Liver (tissue), 9 donors: ENCODE results near the gene COX6B1. TPM values are rescaled to one million over a fixed set of nuclear protein-coding genes. Genes with fewer than 3 reads are reported as not detected.
"Not testable (repeated sequence)": the region's sequence is repeated elsewhere in the genome, so short reads cannot be mapped to it uniquely, and the experiment has no call there.

Experiments used
- DNase-seq: peaks from one replicate; pipeline ENCODE4 v3.0.0-alpha.2; 2017; ENCODE audit warnings: low spot score
- H3K27ac ChIP-seq, 2 donors: one replicate each; pipeline ENCODE4 v1.7.0; 2013; ENCODE audit warnings: inconsistent platforms in 2 of 2, low read length in 2 of 2, control low read depth in 1 of 2, low read depth in 1 of 2, mild to moderate bottlenecking in 1 of 2
- H3K27me3 ChIP-seq, 4 donors: one replicate each; pipeline versions ENCODE4 v1.6.1 to v1.7.0; 2013; ENCODE audit warnings: low read length in 3 of 4, inconsistent platforms in 1 of 4, mild to moderate bottlenecking in 1 of 4, moderate library complexity in 1 of 4; ENCODE audit not compliant: control insufficient read depth in 4 of 4, insufficient read depth in 4 of 4
- H3K36me3 ChIP-seq, 4 donors: one replicate each; pipeline versions ENCODE4 v1.6.1 to v1.7.0; 2013; ENCODE audit warnings: low read length in 3 of 4, mild to moderate bottlenecking in 3 of 4, low read depth in 1 of 4, moderate library complexity in 1 of 4; ENCODE audit not compliant: control insufficient read depth in 4 of 4, insufficient read depth in 3 of 4
- H3K4me1 ChIP-seq, 4 donors: one replicate each; pipeline versions ENCODE4 v1.6.1 to v1.7.0; 2013; ENCODE audit warnings: low read length in 3 of 4, mild to moderate bottlenecking in 3 of 4, moderate library complexity in 1 of 4; ENCODE audit not compliant: control insufficient read depth in 4 of 4, insufficient read depth in 4 of 4
- H3K4me3 ChIP-seq, 3 donors: one replicate each; pipeline versions ENCODE4 v1.6.1 to v1.7.0; 2013; ENCODE audit warnings: low read length in 3 of 3, control low read depth in 1 of 3, low read depth in 1 of 3, mild to moderate bottlenecking in 1 of 3
- H3K9ac ChIP-seq, 2 donors: one replicate each; pipeline ENCODE4 v1.7.0; 2013; ENCODE audit warnings: low read length in 2 of 2, mild to moderate bottlenecking in 2 of 2, moderate library complexity in 2 of 2, control low read depth in 1 of 2, low read depth in 1 of 2
- H3K9me3 ChIP-seq, 4 donors: one replicate each; pipeline versions ENCODE4 v1.6.1 to v1.7.0; 2013; ENCODE audit warnings: low read length in 3 of 4; ENCODE audit not compliant: control insufficient read depth in 4 of 4
- ATF3 ChIP-seq: IDR thresholded peaks from 2 replicates; pipeline ENCODE4 v1.6.1; 2016; ENCODE audit warnings: antibody characterized with exemption
- EGR1 ChIP-seq, 2 donors: IDR thresholded peaks; 2 replicates each; pipeline ENCODE4 v1.6.1; 2016 to 2018; ENCODE audit warnings: antibody characterized with exemption in 2 of 2, low read depth in 2 of 2
- FOXA1 ChIP-seq: IDR thresholded peaks from 2 replicates; pipeline ENCODE4 v1.6.1; 2016; ENCODE audit warnings: antibody characterized with exemption
- FOXA2 ChIP-seq: IDR thresholded peaks from 2 replicates; pipeline ENCODE4 v1.6.1; 2016; ENCODE audit warnings: antibody characterized with exemption
- GABPA ChIP-seq, 2 donors: IDR thresholded peaks in 1 of 2; conservative IDR thresholded peaks in 1 of 2; 2 replicates each; pipeline ENCODE4 v1.6.1; 2016; ENCODE audit warnings: antibody characterized with exemption in 2 of 2, mild to moderate bottlenecking in 1 of 2, moderate library complexity in 1 of 2
- HNF4A ChIP-seq, 2 donors: conservative IDR thresholded peaks; 2 replicates each; pipeline ENCODE4 v1.6.1; 2016; ENCODE audit warnings: antibody characterized with exemption in 2 of 2, mild to moderate bottlenecking in 2 of 2
- HNF4G ChIP-seq: IDR thresholded peaks from 2 replicates; pipeline ENCODE4 v1.6.1; 2016; ENCODE audit warnings: antibody characterized with exemption
- JUND ChIP-seq, 2 donors: IDR thresholded peaks; 2 replicates each; pipeline ENCODE4 v1.6.1; 2016; ENCODE audit warnings: antibody characterized with exemption in 2 of 2
- NR2F2 ChIP-seq: IDR thresholded peaks from 2 replicates; pipeline ENCODE4 v1.6.1; 2016; ENCODE audit warnings: antibody characterized with exemption
- RAD21 ChIP-seq, 2 donors: IDR thresholded peaks; 2 replicates each; pipeline ENCODE4 v1.6.1; 2016; ENCODE audit warnings: antibody characterized with exemption in 2 of 2, mild to moderate bottlenecking in 2 of 2
- SP1 ChIP-seq: IDR thresholded peaks from 2 replicates; pipeline ENCODE4 v1.6.1; 2018; ENCODE audit warnings: antibody characterized with exemption, mild to moderate bottlenecking
- TAF1 ChIP-seq: conservative IDR thresholded peaks from 2 replicates; pipeline ENCODE4 v1.6.1; 2016; ENCODE audit warnings: antibody characterized with exemption, mild to moderate bottlenecking
- YY1 ChIP-seq: IDR thresholded peaks from 2 replicates; pipeline ENCODE4 v1.6.1; 2016; ENCODE audit warnings: antibody characterized with exemption, mild to moderate bottlenecking
- ZBTB33 ChIP-seq: IDR thresholded peaks from 2 replicates; pipeline ENCODE4 v1.6.1; 2016; ENCODE audit warnings: antibody characterized with exemption
- WGBS: extraction: QIAGEN DNeasy Blood & Tissue Kit; methylation state at CpG from one replicate; pipeline ENCODE4 v1.1.7; 2013; 5-methylcytosine and 5-hydroxymethylcytosine counted together
- polyA plus RNA-seq, 2 donors: library from polyadenylated mRNA; stranded (reverse) in 1 of 2; unstranded in 1 of 2; fragments of 200-250 nt in 1 of 2; fragments of >200 nt in 1 of 2; fragmentation: Nextera tagmentation in 1 of 2; extraction: Ambion mirVana in 1 of 2; gene quantifications; one replicate each; pipeline versions ENCODE4 v1.2.1 to v1.2.3, GENCODE V29; 2013 to 2015
- total RNA-seq, 2 donors: library from RNA; depleted of rRNA; stranded (reverse); fragments of >200 nt; gene quantifications; one replicate each; pipeline ENCODE4 v1.2.3, GENCODE V29; 2014
- TF ChIP-seq, protein P1 (sequence below): fragments of 150-350 bp; IDR thresholded peaks from 2 replicates; pipeline ENCODE4 v1.5.1; 2017; ENCODE audit warnings: improper control_type of control experiment, low read depth, low read length; ENCODE audit not compliant: missing input control
- TF ChIP-seq, protein P2 (sequence below): IDR thresholded peaks from 2 replicates; pipeline ENCODE4 v1.6.1; 2016; ENCODE audit warnings: antibody characterized with exemption
- TF ChIP-seq, protein P3 (sequence below): IDR thresholded peaks from 2 replicates; pipeline ENCODE4 v1.6.1; 2016; ENCODE audit warnings: antibody characterized with exemption, mild to moderate bottlenecking
- donor health status: healthy.
- donor health status: healthy.
- donor health status: healthy.
- donor health status: healthy.
- donor health status: healthy.

COX6B1 gene
- total and polyA plus RNA-seq, 4 donors, result 139 to 518 (median 321) TPM

DNA sequence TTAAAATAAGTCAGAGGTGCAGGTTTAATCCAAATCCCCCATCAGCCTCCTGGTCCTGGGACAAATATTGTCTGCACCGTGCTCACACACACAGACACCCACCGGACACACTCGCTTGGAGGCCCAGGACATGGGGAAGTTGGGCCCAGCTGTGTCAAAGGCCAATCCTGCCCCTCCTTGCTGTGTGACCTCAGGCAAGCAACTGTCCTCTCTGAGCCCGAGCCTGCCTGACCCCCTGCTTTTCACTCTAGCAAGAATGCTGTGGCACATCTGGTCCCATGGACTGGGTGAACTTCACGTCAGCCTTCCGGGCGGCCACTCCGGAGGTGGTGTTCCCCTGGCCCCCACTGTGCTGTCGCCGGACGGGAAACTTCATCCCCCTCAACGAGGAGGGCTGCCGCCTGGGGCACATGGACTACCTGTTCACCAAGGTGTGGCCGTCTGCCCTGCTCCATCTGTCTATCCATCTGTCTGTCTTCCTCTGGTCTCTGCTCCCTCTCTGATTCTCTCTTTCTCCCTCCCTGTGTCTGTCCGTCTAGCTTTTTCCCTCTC, 27.5 kb downstream of the COX6B1 start:
- no peak for DNase-seq
- H3K27me3 ChIP-seq, result no peaks in the 10 kb centered on the region
- no peaks in the 10 kb centered on the region for H3K9me3 ChIP-seq
- TF ChIP-seq, protein P1, sequence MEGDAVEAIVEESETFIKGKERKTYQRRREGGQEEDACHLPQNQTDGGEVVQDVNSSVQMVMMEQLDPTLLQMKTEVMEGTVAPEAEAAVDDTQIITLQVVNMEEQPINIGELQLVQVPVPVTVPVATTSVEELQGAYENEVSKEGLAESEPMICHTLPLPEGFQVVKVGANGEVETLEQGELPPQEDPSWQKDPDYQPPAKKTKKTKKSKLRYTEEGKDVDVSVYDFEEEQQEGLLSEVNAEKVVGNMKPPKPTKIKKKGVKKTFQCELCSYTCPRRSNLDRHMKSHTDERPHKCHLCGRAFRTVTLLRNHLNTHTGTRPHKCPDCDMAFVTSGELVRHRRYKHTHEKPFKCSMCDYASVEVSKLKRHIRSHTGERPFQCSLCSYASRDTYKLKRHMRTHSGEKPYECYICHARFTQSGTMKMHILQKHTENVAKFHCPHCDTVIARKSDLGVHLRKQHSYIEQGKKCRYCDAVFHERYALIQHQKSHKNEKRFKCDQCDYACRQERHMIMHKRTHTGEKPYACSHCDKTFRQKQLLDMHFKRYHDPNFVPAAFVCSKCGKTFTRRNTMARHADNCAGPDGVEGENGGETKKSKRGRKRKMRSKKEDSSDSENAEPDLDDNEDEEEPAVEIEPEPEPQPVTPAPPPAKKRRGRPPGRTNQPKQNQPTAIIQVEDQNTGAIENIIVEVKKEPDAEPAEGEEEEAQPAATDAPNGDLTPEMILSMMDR, result no peak
- TF ChIP-seq HNF4A (conservative IDR thresholded peaks at IDR 0.05) (no peak), NR2F2 (no peak), JUND (IDR thresholded peaks at IDR 0.05) (no peak), GABPA (IDR thresholded peaks at IDR 0.05 in 1 of 2, conservative IDR thresholded peaks at IDR 0.05 in 1 of 2) (no peak), EGR1 (IDR thresholded peaks at IDR 0.05; ENCODE audit: low read depth in 2 of 2) (no peak), ZBTB33 (no peak), TAF1 (no peak), FOXA2 (no peak), SP1 (no peak), RAD21 (IDR thresholded peaks at IDR 0.05) (no peak), YY1 (no peak)
- TF ChIP-seq, protein P2, sequence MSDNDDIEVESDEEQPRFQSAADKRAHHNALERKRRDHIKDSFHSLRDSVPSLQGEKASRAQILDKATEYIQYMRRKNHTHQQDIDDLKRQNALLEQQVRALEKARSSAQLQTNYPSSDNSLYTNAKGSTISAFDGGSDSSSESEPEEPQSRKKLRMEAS, result no peak
- no peak overlapping the region for H3K4me3 ChIP-seq
- no peak overlapping the region for H3K9ac ChIP-seq
- H3K27ac ChIP-seq, result no peak overlapping the region
- WGBS, result 84% methylated on average over 15 of the region's 15 CpGs
- H3K36me3 ChIP-seq, result no peaks in the 10 kb centered on the region
- peaks cover 0 to 6% (median 2%) of the 10 kb centered on the region in 4 donors for H3K4me1 ChIP-seq

- DNase-seq, result no peak
- 80% methylated on average over 4 of the region's 4 CpGs for WGBS
- no peak overlapping the region for H3K4me3 ChIP-seq
- no peak overlapping the region for H3K9ac ChIP-seq
- no peak overlapping the region for H3K27ac ChIP-seq
- no peak for TF ChIP-seq EGR1 (IDR thresholded peaks at IDR 0.05; ENCODE audit: low read depth in 2 of 2)
- TF ChIP-seq SP1, result no peak
- TF ChIP-seq JUND (IDR thresholded peaks at IDR 0.05), result no peak
- no peak for TF ChIP-seq HNF4A (conservative IDR thresholded peaks at IDR 0.05)
- no peak for TF ChIP-seq FOXA2
- TF ChIP-seq NR2F2, result no peak
- TF ChIP-seq, protein P2, result no peak
- TF ChIP-seq ATF3, result no peak
- no peak for TF ChIP-seq HNF4G
- no peak for TF ChIP-seq TAF1
- no peak for TF ChIP-seq FOXA1
- TF ChIP-seq YY1, result no peak
- TF ChIP-seq, protein P1, result no peak
- TF ChIP-seq, protein P3, sequence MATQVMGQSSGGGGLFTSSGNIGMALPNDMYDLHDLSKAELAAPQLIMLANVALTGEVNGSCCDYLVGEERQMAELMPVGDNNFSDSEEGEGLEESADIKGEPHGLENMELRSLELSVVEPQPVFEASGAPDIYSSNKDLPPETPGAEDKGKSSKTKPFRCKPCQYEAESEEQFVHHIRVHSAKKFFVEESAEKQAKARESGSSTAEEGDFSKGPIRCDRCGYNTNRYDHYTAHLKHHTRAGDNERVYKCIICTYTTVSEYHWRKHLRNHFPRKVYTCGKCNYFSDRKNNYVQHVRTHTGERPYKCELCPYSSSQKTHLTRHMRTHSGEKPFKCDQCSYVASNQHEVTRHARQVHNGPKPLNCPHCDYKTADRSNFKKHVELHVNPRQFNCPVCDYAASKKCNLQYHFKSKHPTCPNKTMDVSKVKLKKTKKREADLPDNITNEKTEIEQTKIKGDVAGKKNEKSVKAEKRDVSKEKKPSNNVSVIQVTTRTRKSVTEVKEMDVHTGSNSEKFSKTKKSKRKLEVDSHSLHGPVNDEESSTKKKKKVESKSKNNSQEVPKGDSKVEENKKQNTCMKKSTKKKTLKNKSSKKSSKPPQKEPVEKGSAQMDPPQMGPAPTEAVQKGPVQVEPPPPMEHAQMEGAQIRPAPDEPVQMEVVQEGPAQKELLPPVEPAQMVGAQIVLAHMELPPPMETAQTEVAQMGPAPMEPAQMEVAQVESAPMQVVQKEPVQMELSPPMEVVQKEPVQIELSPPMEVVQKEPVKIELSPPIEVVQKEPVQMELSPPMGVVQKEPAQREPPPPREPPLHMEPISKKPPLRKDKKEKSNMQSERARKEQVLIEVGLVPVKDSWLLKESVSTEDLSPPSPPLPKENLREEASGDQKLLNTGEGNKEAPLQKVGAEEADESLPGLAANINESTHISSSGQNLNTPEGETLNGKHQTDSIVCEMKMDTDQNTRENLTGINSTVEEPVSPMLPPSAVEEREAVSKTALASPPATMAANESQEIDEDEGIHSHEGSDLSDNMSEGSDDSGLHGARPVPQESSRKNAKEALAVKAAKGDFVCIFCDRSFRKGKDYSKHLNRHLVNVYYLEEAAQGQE, result no peak
- TF ChIP-seq GABPA (IDR thresholded peaks at IDR 0.05 in 1 of 2, conservative IDR thresholded peaks at IDR 0.05 in 1 of 2), result no peak
- H3K36me3 ChIP-seq, result no peaks in the 10 kb centered on the region
- no peaks in the 10 kb centered on the region for H3K27me3 ChIP-seq
- H3K9me3 ChIP-seq, result no peaks in the 10 kb centered on the region
- H3K4me1 ChIP-seq, result no peaks in the 10 kb centered on the region
Observed at GRCh38 chr19:35689836-35690235, 41.7 kb downstream of the COX6B1 start.

DNA sequence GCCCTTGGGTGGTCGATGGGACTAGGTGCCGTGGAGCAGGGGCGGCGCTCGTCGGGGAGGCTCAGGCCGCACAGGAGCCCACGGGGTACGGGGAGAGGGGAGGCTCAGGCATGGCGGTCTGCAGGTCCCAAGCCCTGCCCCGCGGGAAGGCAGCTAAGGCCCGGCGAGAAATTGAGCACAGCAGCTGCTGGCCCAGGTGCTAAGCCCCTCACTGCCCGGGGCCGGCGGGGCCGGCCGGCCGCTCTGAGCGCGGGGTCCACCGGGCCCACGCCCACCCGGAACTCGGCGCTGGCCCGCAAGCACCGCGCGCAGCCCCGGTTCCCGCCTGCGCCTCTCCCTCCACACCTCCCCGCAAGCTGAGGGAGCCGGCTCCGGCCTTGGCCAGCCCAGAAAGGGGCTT, 43.0 kb downstream of the COX6B1 start:
- not testable (repeated sequence) for H3K36me3 ChIP-seq, H3K27ac ChIP-seq, H3K4me1 ChIP-seq, H3K4me3 ChIP-seq, DNase-seq, H3K9me3 ChIP-seq, H3K9ac ChIP-seq, H3K27me3 ChIP-seq
- WGBS, result 95% methylated on average over 37 of the region's 37 CpGs
